ENCODE results near the gene PLEK2.

The PLEK2 gene

DNA sequence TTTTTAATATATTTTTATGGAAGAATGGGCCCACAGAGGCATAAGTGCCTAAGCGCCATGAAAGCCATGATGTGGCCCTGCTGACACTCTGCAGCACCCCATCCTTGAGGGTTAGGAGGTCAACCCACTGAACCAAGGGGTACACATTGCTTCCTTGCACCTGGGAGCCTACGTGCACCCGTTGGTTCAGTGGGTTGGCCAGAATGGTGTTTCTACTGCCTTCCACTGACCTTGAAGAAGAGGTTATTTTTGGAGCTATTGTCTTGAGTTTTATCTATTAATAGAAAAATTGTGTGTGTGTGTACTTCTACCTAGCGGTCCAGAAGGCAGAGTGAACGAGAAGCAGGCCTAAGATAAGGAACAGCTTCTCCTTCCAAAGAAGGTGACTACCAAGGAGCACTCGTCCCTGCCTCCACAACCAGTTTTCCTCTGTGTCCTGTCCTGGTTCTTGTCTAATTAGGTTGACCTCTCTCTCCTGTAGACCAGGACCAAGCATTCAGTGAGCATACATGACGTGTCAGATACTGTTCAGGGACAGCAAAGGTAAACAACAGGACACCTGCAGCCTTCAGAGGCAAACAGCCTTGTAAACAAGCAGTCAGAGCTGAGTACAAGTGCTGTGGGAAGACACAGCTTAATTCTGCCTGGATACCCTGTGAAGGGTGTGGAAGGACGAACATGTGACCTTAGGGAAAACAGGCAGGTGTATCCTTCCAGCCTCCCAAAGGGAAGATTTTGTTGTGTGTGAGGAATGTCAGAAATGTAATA is 30.4 kb upstream of the PLEK2 start:
- Histone ChIP-seq H3K9me3 (ENCODE audit: low read length) (no peaks in the 10 kb centered on the region), H3K27ac (ENCODE audit: low read depth, low read length) (no peak overlapping the region), H3K9ac (ENCODE audit: low read length) (no peak overlapping the region), H3K4me3 (ENCODE audit: low read depth in 1 of 2, low read length in 2 of 2) (no peak overlapping the region), H3K4me1 (ENCODE audit: insufficient read depth, low read length) (peaks cover 15% of the 10 kb centered on the region), H3K36me3 (ENCODE audit: insufficient read depth, low read length) (no peaks in the 10 kb centered on the region), H3K27me3 (ENCODE audit: control insufficient read depth in 1 of 2, insufficient read depth in 2 of 2, low read length in 2 of 2) (no peaks in the 10 kb centered on the region)

DNA sequence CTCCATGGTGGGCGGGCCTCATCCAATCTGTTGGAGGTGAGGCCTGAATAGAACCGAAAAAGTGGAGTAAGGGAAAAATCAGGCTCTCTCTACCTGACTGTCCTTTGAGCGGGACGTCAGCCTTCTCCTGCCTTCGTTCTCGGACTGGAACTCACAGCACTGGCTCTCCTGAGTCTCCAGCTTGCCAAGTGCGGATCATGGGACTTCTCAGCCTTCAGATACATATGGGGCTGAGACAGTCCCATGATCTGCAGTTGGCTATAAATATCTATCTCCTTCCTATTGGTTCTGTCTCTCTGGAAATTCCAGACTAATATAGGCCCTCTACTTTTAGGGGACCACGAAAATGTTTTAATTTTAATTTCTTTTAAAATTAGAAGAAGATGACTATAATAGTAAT is 29.7 kb upstream of the PLEK2 start:
- Histone ChIP-seq H3K27me3 (ENCODE audit: control insufficient read depth in 1 of 2, insufficient read depth in 2 of 2, low read length in 2 of 2) (no peaks in the 10 kb centered on the region), H3K9me3 (ENCODE audit: low read length) (no peaks in the 10 kb centered on the region), H3K4me1 (ENCODE audit: insufficient read depth, low read length) (peaks cover 10% of the 10 kb centered on the region), H3K36me3 (ENCODE audit: insufficient read depth, low read length) (no peaks in the 10 kb centered on the region), H3K27ac (ENCODE audit: low read depth, low read length) (no peak overlapping the region), H3K9ac (ENCODE audit: low read length) (no peak overlapping the region), H3K4me3 (ENCODE audit: low read depth in 1 of 2, low read length in 2 of 2) (no peak overlapping the region)

DNA sequence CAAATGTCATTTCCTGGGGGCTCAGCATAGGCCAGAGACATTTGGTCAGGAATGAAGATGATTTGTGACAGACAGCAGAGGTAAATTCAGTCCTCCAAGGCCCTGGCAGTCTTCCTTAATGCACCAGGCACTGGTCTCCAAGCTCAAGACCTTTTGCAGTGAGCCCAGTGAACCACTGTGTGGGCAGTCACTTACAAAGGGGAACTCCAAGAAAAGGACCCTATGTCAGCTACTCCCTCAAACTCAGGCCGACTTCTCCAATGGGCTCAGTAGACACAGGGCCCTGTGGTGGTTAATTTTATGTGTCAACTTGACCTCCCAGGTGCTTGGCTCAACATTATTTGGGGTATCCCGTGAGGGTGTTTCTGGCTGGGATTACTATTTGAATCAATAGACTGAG is 29.3 kb upstream of the PLEK2 start:
- Histone ChIP-seq H3K4me3 (ENCODE audit: low read depth in 1 of 2, low read length in 2 of 2) (no peak overlapping the region), H3K27me3 (ENCODE audit: control insufficient read depth in 1 of 2, insufficient read depth in 2 of 2, low read length in 2 of 2) (no peaks in the 10 kb centered on the region), H3K9me3 (ENCODE audit: low read length) (no peaks in the 10 kb centered on the region), H3K27ac (ENCODE audit: low read depth, low read length) (no peak overlapping the region), H3K4me1 (ENCODE audit: insufficient read depth, low read length) (peaks cover 7% of the 10 kb centered on the region), H3K36me3 (ENCODE audit: insufficient read depth, low read length) (no peaks in the 10 kb centered on the region), H3K9ac (ENCODE audit: low read length) (no peak overlapping the region)

DNA sequence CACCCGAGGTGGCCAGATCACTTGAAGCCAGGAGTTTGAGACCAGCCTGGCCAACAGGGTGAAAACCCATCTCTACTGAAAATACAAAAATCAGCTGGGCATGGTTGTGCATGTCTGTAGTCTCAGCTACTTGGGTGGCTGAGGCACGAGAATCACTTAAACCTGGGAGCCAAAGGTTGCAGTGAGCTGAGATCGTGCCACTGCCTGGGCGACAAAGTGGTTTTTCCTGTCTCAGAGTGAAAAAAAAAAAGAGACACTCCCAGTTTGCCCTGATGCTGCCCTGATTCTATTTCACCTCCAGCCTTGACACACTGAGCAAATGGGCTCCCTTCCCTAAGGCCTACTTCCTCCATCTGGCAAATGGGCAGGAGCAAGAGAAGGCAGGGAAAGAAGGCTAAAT is 28.5 kb upstream of the PLEK2 start:
- H3K4me3 ChIP-seq (ENCODE audit: low read depth in 1 of 2, low read length in 2 of 2) = no peak overlapping the region
- no peaks in the 10 kb centered on the region for H3K27me3 ChIP-seq (ENCODE audit: control insufficient read depth in 1 of 2, insufficient read depth in 2 of 2, low read length in 2 of 2)
- no peak overlapping the region for H3K9ac ChIP-seq (ENCODE audit: low read length)
- H3K27ac ChIP-seq (ENCODE audit: low read depth, low read length) = no peak overlapping the region
- no peaks in the 10 kb centered on the region for H3K9me3 ChIP-seq (ENCODE audit: low read length)
- peaks cover 14% of the 10 kb centered on the region for H3K4me1 ChIP-seq (ENCODE audit: insufficient read depth, low read length)
- no peaks in the 10 kb centered on the region for H3K36me3 ChIP-seq (ENCODE audit: insufficient read depth, low read length)

DNA sequence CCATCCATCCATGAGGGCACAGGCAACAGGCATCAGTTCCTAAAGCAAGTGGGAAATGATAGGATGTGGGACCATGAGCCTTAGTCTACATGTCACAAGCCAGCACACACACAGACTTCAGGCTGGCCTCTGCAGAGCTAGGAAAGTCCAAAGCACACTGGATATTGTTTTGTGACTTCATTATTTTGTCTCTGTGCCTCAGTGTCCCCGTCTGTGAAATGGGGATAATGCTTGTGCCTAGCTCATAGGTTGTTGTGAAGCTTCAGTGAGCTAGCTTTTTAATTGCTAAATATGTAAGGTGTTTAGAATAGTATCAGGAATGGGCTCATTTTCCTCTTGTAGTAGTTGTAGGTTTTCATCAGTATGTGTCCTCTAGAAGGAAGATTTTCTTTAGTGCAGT is 27.0 kb upstream of the PLEK2 start:
- no peak overlapping the region for H3K9ac ChIP-seq (ENCODE audit: low read length)
- H3K9me3 ChIP-seq (ENCODE audit: low read length) = no peaks in the 10 kb centered on the region
- no peaks in the 10 kb centered on the region for H3K36me3 ChIP-seq (ENCODE audit: insufficient read depth, low read length)
- no peak overlapping the region for H3K4me3 ChIP-seq (ENCODE audit: low read depth in 1 of 2, low read length in 2 of 2)
- H3K4me1 ChIP-seq (ENCODE audit: insufficient read depth, low read length) = peaks cover 14% of the 10 kb centered on the region
- H3K27ac ChIP-seq (ENCODE audit: low read depth, low read length) = no peak overlapping the region
- no peaks in the 10 kb centered on the region for H3K27me3 ChIP-seq (ENCODE audit: control insufficient read depth in 1 of 2, insufficient read depth in 2 of 2, low read length in 2 of 2)

DNA sequence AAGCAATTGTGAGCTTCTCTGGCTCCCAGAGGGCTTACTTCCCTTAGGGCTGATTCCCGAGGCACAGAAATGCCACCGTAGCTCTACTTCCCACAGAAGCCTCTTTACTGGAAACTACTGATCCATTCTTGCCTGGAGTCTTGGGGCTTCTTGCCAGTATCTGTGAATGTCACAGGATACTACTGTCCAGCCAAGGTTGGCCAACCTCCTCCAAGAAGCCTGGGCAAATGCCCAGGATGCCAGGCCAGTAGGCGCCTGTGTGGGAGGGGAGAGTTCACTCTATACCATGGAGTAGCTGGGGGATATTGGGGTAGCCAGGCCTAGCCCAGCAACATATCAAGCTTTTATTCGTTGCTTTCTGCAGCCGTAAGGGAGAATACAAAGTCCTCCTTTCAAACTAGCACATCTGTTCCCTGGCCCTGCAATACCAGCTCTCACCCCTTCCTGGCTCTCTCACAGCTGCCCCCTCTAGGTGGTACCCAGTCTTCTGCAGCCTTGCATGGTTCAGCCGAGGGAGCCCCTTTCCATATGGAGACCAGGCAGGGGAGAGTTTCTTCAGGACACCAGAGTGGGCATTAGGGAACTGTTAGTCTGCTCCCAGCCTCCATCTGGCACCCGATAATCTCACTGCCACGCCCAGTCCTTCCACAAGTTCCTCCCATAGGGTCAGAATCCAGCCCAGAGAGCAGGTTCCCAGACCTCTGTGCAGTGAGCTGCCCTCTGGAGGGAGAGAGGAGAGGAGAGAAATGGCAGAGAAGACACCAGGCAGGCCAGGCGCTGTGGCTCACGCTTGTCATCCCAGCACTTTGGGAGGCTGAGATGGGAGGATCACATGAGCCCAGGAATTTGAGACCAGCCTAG is 24.3 kb upstream of the PLEK2 start:
- H3K4me3 ChIP-seq (ENCODE audit: low read depth in 1 of 2, low read length in 2 of 2) = no peak overlapping the region
- no peak overlapping the region for H3K9ac ChIP-seq (ENCODE audit: low read length)
- no peaks in the 10 kb centered on the region for H3K9me3 ChIP-seq (ENCODE audit: low read length)
- peaks cover 28% of the 10 kb centered on the region for H3K4me1 ChIP-seq (ENCODE audit: insufficient read depth, low read length)
- no peaks in the 10 kb centered on the region for H3K36me3 ChIP-seq (ENCODE audit: insufficient read depth, low read length)
- no peak overlapping the region for H3K27ac ChIP-seq (ENCODE audit: low read depth, low read length)
- H3K27me3 ChIP-seq (ENCODE audit: control insufficient read depth in 1 of 2, insufficient read depth in 2 of 2, low read length in 2 of 2) = no peaks in the 10 kb centered on the region

DNA sequence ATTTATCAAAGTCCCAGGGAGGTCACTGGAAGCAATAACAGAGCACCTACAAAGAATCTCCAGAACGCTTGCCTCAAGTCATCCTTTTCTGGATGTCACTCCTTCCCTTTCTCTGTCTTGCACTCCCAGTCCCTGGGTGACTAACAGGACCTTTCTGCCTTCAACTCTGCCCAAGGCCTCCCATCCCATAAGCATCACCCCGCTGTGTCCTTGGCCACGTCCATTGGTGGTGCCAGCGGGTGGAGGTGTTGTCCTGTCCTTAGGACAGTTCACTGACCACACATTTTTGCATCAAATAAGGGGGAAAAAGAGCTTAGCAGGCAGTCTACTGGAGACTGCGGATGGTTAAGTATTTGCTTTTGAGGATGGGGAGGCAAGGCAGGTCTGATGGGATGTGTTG is 23.6 kb upstream of the PLEK2 start:
- H3K4me1 ChIP-seq (ENCODE audit: insufficient read depth, low read length) = peaks cover 28% of the 10 kb centered on the region
- no peaks in the 10 kb centered on the region for H3K9me3 ChIP-seq (ENCODE audit: low read length)
- H3K27me3 ChIP-seq (ENCODE audit: control insufficient read depth in 1 of 2, insufficient read depth in 2 of 2, low read length in 2 of 2) = no peaks in the 10 kb centered on the region
- no peaks in the 10 kb centered on the region for H3K36me3 ChIP-seq (ENCODE audit: insufficient read depth, low read length)
- H3K9ac ChIP-seq (ENCODE audit: low read length) = no peak overlapping the region
- no peak overlapping the region for H3K4me3 ChIP-seq (ENCODE audit: low read depth in 1 of 2, low read length in 2 of 2)
- no peak overlapping the region for H3K27ac ChIP-seq (ENCODE audit: low read depth, low read length)

DNA sequence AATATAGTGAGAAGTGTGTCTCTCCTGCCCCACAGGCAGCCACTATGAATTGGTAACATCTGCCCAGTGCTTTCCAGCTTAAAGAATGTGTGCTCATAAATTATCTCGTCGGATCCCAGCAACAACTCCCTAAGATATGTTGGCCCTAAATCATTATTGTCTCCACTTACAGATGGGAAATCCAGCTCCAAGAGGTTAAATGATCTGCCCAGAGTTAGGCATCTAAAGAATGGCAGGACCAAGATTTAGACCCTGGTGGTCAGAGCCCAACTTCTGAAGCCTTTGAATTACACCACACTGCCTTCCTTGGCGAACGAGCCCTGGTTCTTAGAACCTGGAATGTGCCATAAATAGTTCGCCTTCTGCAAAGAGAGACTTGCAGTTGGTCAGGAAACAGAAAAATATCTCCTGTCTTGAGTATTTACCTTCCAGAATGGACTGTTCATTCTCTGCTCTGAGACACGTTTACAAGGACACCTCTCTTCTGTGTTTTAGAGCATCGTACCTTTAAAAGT is 20.1 kb upstream of the PLEK2 start:
- H3K27ac ChIP-seq (ENCODE audit: low read depth, low read length) = peak overlapping the region; percentile 29
- no peak overlapping the region for H3K9ac ChIP-seq (ENCODE audit: low read length)
- no peak overlapping the region for H3K4me3 ChIP-seq (ENCODE audit: low read depth in 1 of 2, low read length in 2 of 2)
- no peaks in the 10 kb centered on the region for H3K9me3 ChIP-seq (ENCODE audit: low read length)
- H3K27me3 ChIP-seq (ENCODE audit: control insufficient read depth in 1 of 2, insufficient read depth in 2 of 2, low read length in 2 of 2) = no peaks in the 10 kb centered on the region
- no peaks in the 10 kb centered on the region for H3K36me3 ChIP-seq (ENCODE audit: insufficient read depth, low read length)
- peaks cover 23% of the 10 kb centered on the region for H3K4me1 ChIP-seq (ENCODE audit: insufficient read depth, low read length)

DNA sequence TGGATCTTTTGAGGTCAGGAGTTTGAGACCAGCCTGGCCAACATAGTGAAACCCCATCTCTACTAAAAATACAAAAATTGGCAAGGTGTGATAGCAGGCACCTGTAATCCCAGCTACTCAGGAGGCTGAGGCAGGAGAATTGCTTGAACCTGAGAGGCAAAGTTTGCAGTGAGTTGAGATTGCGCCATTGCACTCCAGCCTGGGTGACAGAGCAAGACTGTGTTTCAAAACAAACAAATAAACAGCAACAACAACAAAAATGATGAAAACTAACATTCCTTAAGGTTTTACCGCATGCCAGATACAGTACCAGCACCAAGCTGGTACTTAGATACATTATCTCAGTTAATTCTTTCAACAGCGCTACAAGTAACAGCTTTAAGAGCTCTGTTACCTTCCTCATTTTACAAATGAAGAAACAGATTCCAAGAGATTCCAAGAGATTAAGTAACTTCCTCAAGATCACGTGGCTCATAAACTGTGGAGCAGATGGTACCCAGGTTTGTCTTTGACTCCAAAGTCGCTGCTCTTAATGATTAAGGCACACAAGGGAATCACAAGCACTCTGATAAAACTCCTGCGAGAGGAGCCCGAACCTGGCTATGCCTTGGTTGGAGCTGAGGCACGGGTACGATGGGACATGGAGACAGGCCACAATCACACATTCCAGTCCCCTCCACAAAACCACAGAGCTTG is 17.7 kb upstream of the PLEK2 start:
- Histone ChIP-seq H3K4me3 (ENCODE audit: low read depth in 1 of 2, low read length in 2 of 2) (no peak overlapping the region), H3K4me1 (ENCODE audit: insufficient read depth, low read length) (peaks cover 14% of the 10 kb centered on the region), H3K9me3 (ENCODE audit: low read length) (no peaks in the 10 kb centered on the region), H3K27ac (ENCODE audit: low read depth, low read length) (no peak overlapping the region), H3K36me3 (ENCODE audit: insufficient read depth, low read length) (no peaks in the 10 kb centered on the region), H3K9ac (ENCODE audit: low read length) (no peak overlapping the region), H3K27me3 (ENCODE audit: control insufficient read depth in 1 of 2, insufficient read depth in 2 of 2, low read length in 2 of 2) (no peaks in the 10 kb centered on the region)

DNA sequence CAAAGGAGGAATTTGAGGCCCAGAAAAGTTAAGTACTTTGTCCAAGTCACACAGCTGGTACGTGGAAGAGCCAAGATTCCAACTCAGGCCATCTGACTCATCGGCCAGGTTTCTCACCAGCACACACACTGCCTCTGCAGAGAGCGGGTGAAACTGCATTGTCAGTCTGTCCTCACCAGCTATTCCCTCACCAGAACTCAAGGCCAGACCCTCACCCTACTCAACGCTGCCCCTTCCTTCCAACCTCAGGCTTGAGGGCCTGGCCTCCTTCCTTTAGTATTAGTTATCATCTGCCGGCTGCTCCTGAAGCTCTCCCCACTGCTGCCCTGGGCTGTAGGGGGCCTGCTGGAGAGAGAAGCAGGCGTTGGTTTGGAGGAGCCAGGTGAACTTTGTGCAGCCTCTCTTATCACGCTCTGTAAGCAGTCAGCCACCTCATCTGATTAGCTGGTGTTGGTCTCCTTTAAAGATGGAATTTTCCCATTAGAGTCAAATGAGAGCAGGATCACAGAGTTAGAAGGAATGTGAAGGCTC is 16.6 kb upstream of the PLEK2 start:
- Histone ChIP-seq H3K27ac (ENCODE audit: low read depth, low read length) (no peak overlapping the region), H3K4me3 (ENCODE audit: low read depth in 1 of 2, low read length in 2 of 2) (no peak overlapping the region), H3K4me1 (ENCODE audit: insufficient read depth, low read length) (peaks cover 14% of the 10 kb centered on the region)

DNA sequence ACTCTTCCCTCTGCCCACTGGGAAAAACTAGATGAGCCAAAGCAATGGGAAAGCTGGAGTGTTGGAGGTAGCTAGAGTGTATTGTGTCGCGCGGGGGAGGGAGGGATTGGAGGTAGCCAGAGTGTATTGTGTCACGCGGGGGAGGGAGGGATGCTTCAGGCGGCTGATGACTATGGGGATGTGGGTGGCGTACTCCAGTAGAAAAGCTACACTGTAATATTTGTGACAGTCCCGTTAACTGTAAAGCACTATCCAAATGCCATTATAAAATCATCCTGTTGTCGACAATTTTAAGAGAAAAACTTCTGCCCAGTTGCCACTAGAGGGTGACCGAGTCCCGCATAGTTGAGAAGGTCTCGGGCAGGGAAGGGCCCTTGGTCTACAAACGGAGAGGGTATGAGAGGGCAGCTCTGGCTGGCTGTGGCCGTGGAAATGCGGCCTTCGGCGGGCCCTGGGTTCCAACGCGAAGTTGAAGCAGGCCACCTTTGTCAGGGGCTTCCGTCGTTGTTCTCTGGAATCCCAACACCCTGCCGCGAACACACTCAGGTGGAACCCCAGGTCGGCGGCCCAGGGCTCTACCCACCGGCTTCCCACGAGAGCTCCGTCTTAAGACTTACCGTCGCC is 15.1 kb upstream of the PLEK2 start:
- Histone ChIP-seq H3K9me3 (ENCODE audit: low read length) (no peaks in the 10 kb centered on the region), H3K4me1 (ENCODE audit: insufficient read depth, low read length) (peaks cover 3% of the 10 kb centered on the region), H3K4me3 (ENCODE audit: low read depth in 1 of 2, low read length in 2 of 2) (no peak overlapping the region), H3K9ac (ENCODE audit: low read length) (no peak overlapping the region), H3K27me3 (ENCODE audit: control insufficient read depth in 1 of 2, insufficient read depth in 2 of 2, low read length in 2 of 2) (no peaks in the 10 kb centered on the region), H3K36me3 (ENCODE audit: insufficient read depth, low read length) (no peaks in the 10 kb centered on the region), H3K27ac (ENCODE audit: low read depth, low read length) (no peak overlapping the region)

More for the DNA sequence above, 16.6 kb upstream of the PLEK2 start:
- no peaks in the 10 kb centered on the region for H3K9me3 ChIP-seq (ENCODE audit: low read length)
- H3K9ac ChIP-seq (ENCODE audit: low read length) = no peak overlapping the region
- H3K27me3 ChIP-seq (ENCODE audit: control insufficient read depth in 1 of 2, insufficient read depth in 2 of 2, low read length in 2 of 2) = no peaks in the 10 kb centered on the region
- no peaks in the 10 kb centered on the region for H3K36me3 ChIP-seq (ENCODE audit: insufficient read depth, low read length)
